IMR-90 (cell line): Measurements from ENCODE around the gene MOB1A. TPM values are rescaled to one million over a fixed set of nuclear protein-coding genes. Genes with fewer than 3 reads are reported as not detected.

Experiments used
- ATAC-seq: fragments of 200-7000 bp; cut with Tn5 transposase; 2 replicates; pipeline ENCODE4 v1.9.1; 2020; ENCODE audit warnings: low read depth, mild to moderate bottlenecking, moderate library complexity
- BruUV-seq: library from RNA; stranded (reverse); fragments of 400-500 nt; replicated peaks from 2 replicates; lab custom pipeline; 2021; lab: Mats Ljungman, UMichigan
- CTCF ChIA-PET: fragments of 300-600 bp; formaldehyde crosslinking; extraction: SDS; loops from one replicate; lab custom pipeline; 2021; ENCODE audit warnings: antibody characterized with exemption; lab: Yijun Ruan, JAX
- POLR2A ChIA-PET: fragments of 300-600 bp; sonication (Branson Sonifier 250); formaldehyde crosslinking; loops from one replicate; lab custom pipeline; 2022; ENCODE audit warnings: antibody characterized with exemption; ENCODE audit not compliant: unreplicated experiment; lab: Charles Lee
- DNase-seq: peaks from one replicate; pipeline ENCODE4 v3.0.0; 2013
- H2AFZ ChIP-seq: replicated peaks from 2 replicates; pipeline ENCODE3; 2013; ENCODE audit warnings: low read length, mild to moderate bottlenecking; ENCODE audit not compliant: poor library complexity
- H2AK5ac ChIP-seq: 2 replicates; pipeline ENCODE4 v1.6.1; 2013; ENCODE audit warnings: low read depth, low read length, inconsistent platforms
- H2AK9ac ChIP-seq: replicated peaks from 2 replicates; pipeline ENCODE3; 2013; ENCODE audit warnings: mild to moderate bottlenecking, low read depth, low read length, moderate library complexity; ENCODE audit not compliant: poor library complexity
- H2BK120ac ChIP-seq: 2 replicates; pipeline ENCODE4 v1.6.1; 2013; ENCODE audit warnings: low read depth, low read length, inconsistent platforms
- H2BK15ac ChIP-seq: 3 replicates; pipeline ENCODE4 v1.6.1; 2013; ENCODE audit warnings: low read depth, low read length, inconsistent platforms
- H2BK20ac ChIP-seq: 2 replicates; pipeline ENCODE4 v1.6.1; 2013; ENCODE audit warnings: low read depth, mild to moderate bottlenecking, inconsistent platforms, low read length, moderate library complexity
- H2BK5ac ChIP-seq: 2 replicates; pipeline ENCODE4 v1.6.1; 2013; ENCODE audit warnings: mild to moderate bottlenecking, low read depth, low read length, inconsistent platforms; ENCODE audit not compliant: poor library complexity, severe bottlenecking
- H3K14ac ChIP-seq: replicated peaks from 2 replicates; pipeline ENCODE4 v1.6.1; 2013; ENCODE audit warnings: low read depth, low read length, inconsistent platforms
- H3K18ac ChIP-seq: 2 replicates; pipeline ENCODE4 v1.6.1; 2013; ENCODE audit warnings: low read depth, low read length, control low read depth
- H3K23ac ChIP-seq: 2 replicates; pipeline ENCODE4 v1.6.1; 2013; ENCODE audit warnings: low read depth, low read length, inconsistent platforms
- H3K27ac ChIP-seq: 2 replicates; pipeline ENCODE4 v1.5.1; 2013; ENCODE audit warnings: mild to moderate bottlenecking, control low read depth, low read length; ENCODE audit not compliant: insufficient read depth
- H3K27me3 ChIP-seq: 2 replicates; pipeline ENCODE4 v1.6.1; 2013; ENCODE audit warnings: low read length; ENCODE audit not compliant: control insufficient read depth, insufficient read depth
- H3K36me3 ChIP-seq: 2 replicates; pipeline ENCODE4 v1.6.1; 2013; ENCODE audit warnings: low read length, mixed read lengths; ENCODE audit not compliant: control insufficient read depth, insufficient read depth
- H3K4ac ChIP-seq: 2 replicates; pipeline ENCODE4 v1.6.1; 2013; ENCODE audit warnings: low read depth, low read length, inconsistent platforms
- H3K4me1 ChIP-seq: 2 replicates; pipeline ENCODE4 v1.6.1; 2013; ENCODE audit warnings: low read length, mixed read lengths; ENCODE audit not compliant: control insufficient read depth, insufficient read depth
- H3K4me2 ChIP-seq: 2 replicates; pipeline ENCODE4 v1.6.1; 2013; ENCODE audit warnings: low read depth, mild to moderate bottlenecking, control low read depth, low read length, moderate library complexity
- H3K4me3 ChIP-seq: 2 replicates; pipeline ENCODE4 v1.5.1; 2013; ENCODE audit warnings: low read depth, mild to moderate bottlenecking, control low read depth, low read length, moderate library complexity; ENCODE audit not compliant: insufficient read depth
- H3K56ac ChIP-seq: 2 replicates; pipeline ENCODE4 v1.6.1; 2013; ENCODE audit warnings: low read length, inconsistent platforms; ENCODE audit not compliant: insufficient read depth; ENCODE audit errors: extremely low read depth
- H3K79me1 ChIP-seq, 2 experiments: 2 replicates each; pipeline ENCODE4 v1.6.1; 2013; ENCODE audit warnings: low read length in 2 of 2, inconsistent platforms in 1 of 2, low read depth in 1 of 2
- H3K9ac ChIP-seq: 2 replicates; pipeline ENCODE4 v1.6.1; 2013; ENCODE audit warnings: low read depth, low read length, control low read depth
- H3K9me1 ChIP-seq: 2 replicates; pipeline ENCODE4 v1.6.1; 2013; ENCODE audit warnings: low read length, inconsistent platforms; ENCODE audit not compliant: insufficient read depth
- H3K9me3 ChIP-seq: 2 replicates; pipeline ENCODE4 v1.6.1; 2013; ENCODE audit warnings: low read length; ENCODE audit not compliant: control insufficient read depth, insufficient read depth
- H4K20me1 ChIP-seq: 2 replicates; pipeline ENCODE4 v1.6.1; 2013; ENCODE audit warnings: low read length, inconsistent platforms; ENCODE audit not compliant: insufficient read depth
- H4K5ac ChIP-seq: 2 replicates; pipeline ENCODE4 v1.6.1; 2013; ENCODE audit warnings: mild to moderate bottlenecking, low read depth, low read length, control low read depth
- H4K8ac ChIP-seq, 2 experiments: 2 replicates each; pipeline ENCODE4 v1.6.1; 2013; ENCODE audit warnings: low read depth in 2 of 2, low read length in 2 of 2, control low read depth in 1 of 2, inconsistent platforms in 1 of 2
- H4K91ac ChIP-seq: 2 replicates; pipeline ENCODE4 v1.6.1; 2013; ENCODE audit warnings: low read depth, low read length, inconsistent platforms; ENCODE audit not compliant: insufficient read depth
- BHLHE40 ChIP-seq: fragments of 150-350 bp; IDR thresholded peaks from 2 replicates; pipeline ENCODE4 v1.6.1; 2016; ENCODE audit warnings: mild to moderate bottlenecking, low read depth, low read length
- FOS ChIP-seq: fragments of 150-350 bp; IDR thresholded peaks from 2 replicates; pipeline ENCODE4 v1.6.1; 2016; ENCODE audit warnings: low read depth, low read length
- MAZ ChIP-seq: IDR thresholded peaks from 2 replicates; pipeline ENCODE4 v1.6.1; 2012; ENCODE audit warnings: low read depth, mild to moderate bottlenecking, low read length, improper control_type of control experiment, moderate library complexity, borderline replicate concordance
- WGBS, 2 experiments: methylation state at CpG; one replicate each; pipeline versions ENCODE4 v1.1.5 to v1.1.7; 2013; ENCODE audit warnings: missing lambda C conversion rate in 2 of 2; ENCODE audit not compliant: insufficient read length in 1 of 2; ENCODE audit errors: extremely low coverage in 2 of 2; 5-methylcytosine and 5-hydroxymethylcytosine counted together
- dilution Hi-C: fragments of 300-500 bp; cut with HindIII; formaldehyde crosslinking; loops from one replicate; pipeline ENCODE4 v1.14.3; 2018; ENCODE audit warnings: low sequenced_read_pairs; ENCODE audit not compliant: unreplicated experiment
- in situ Hi-C: fragments of 300-500 bp; cut with MboI; formaldehyde crosslinking; loops from 3 replicates; pipeline ENCODE4 v1.14.3; 2019; ENCODE audit warnings: low sequenced_read_pairs, inconsistent platforms, mixed read lengths
- intact Hi-C: fragments of 100-400 bp; cut with micrococcal nuclease; formaldehyde crosslinking; loops from 2 replicates; pipeline ENCODE4 v1.10.0; 2022
- polyA plus RNA-seq, 3 experiments: library from polyadenylated mRNA; depleted of rRNA; stranded (reverse); fragments of >200 nt; gene quantifications; 2 replicates each; pipeline ENCODE4 v1.2.3, GENCODE V29; 2012; ENCODE audit warnings: low replicate concordance in 1 of 3
- total RNA-seq: library from RNA; depleted of rRNA; stranded (reverse); fragments of >200 nt; gene quantifications from 2 replicates; pipeline ENCODE4 v1.2.3, GENCODE V29; 2012

The MOB1A gene
- total and polyA plus RNA-seq, 2 of the 4 experiments (the other 2 are of a cell fraction) = 21.0 to 60.8 TPM

- Histone ChIP-seq H2BK5ac (no peak overlapping the region), H3K18ac (no peak overlapping the region), H3K27me3 (no peaks in the 10 kb centered on the region), H2AK5ac (no peak overlapping the region), H2BK20ac (no peak overlapping the region), H3K9me3 (no peaks in the 10 kb centered on the region), H3K9me1 (peaks cover 29% of the 10 kb centered on the region), H3K36me3 (peaks cover 12% of the 10 kb centered on the region; the same call in 1 of the 2 replicates), H3K4me2 (peak overlapping the region; percentile 50; the same call in 1 of the 2 replicates), H4K20me1 (peaks cover 73% of the 10 kb centered on the region), H2AFZ (no peak overlapping the region), H3K14ac (no peak overlapping the region), H3K23ac (no peak overlapping the region), H3K4me1 (peaks cover 12% of the 10 kb centered on the region), H3K27ac (peak overlapping the region; percentile 6; the same call in 1 of the 2 replicates), H2BK15ac (no peak overlapping the region), H4K5ac (no peak overlapping the region), H3K4ac (no peak overlapping the region), H2AK9ac (no peak overlapping the region), H3K4me3 (no peak overlapping the region), H3K79me1 (peaks cover 12 to 62% of the 10 kb centered on the region in 2 experiments; a peak in 3 of 4 replicates), H3K56ac (no peak overlapping the region), H3K9ac (no peak overlapping the region), H4K91ac (no peak overlapping the region), H2BK120ac (no peak overlapping the region), H4K8ac (no peak overlapping the region)
- WGBS, 2 experiments = no CpG with 5 or more reads among the region's 1 CpG
- intact Hi-C loops (no loop called here), in situ Hi-C loops (no loop called here), dilution Hi-C loops (no loop called here)
- TF ChIP-seq MAZ (no peak), BHLHE40 (peak; percentile 57; the same call in 1 of the 2 replicates), FOS (0 out of 2 replicates have a peak, but pooled peaks have one; percentile 25)
- BruUV-seq = no TSS peak
- ChIA-PET POLR2A (no interaction called here), CTCF (no interaction called here)
- DNase-seq = peak; percentile 66
- ATAC-seq = no peak
Measured at GRCh38 chr2:74201596-74201995, 22.9 kb upstream of the MOB1A start.
